ENCODE results near the gene PIK3R1. TPM values are rescaled to one million over a fixed set of nuclear protein-coding genes. Genes with fewer than 3 reads are reported as not detected.

PIK3R1 gene
- total and polyA plus RNA-seq, 4 donors = 22.6 to 123 (median 47.3) TPM

GRCh38 chr5:68265347-68265746, 49.8 kb downstream of the PIK3R1 start:
- TF ChIP-seq GABPA (IDR thresholded peaks at IDR 0.05 in 1 of 2, conservative IDR thresholded peaks at IDR 0.05 in 1 of 2) (no peak), NR2F2 (IDR thresholded peaks at IDR 0.05) (peak; percentile 14), ATF3 (IDR thresholded peaks at IDR 0.05) (no peak), CTCF (IDR thresholded peaks at IDR 0.05; ENCODE audit: low read depth, low read length, missing input control) (no peak), RXRA (IDR thresholded peaks at IDR 0.05) (peak in 1 of 2 donors; percentile 10)
- H3K9me3 ChIP-seq (ENCODE audit: control insufficient read depth in 4 of 4, low read length in 3 of 4) = no peaks in the 10 kb centered on the region
- WGBS = 20% methylated on average over 2 of the region's 2 CpGs
- H3K27me3 ChIP-seq (ENCODE audit: control insufficient read depth in 4 of 4, insufficient read depth in 4 of 4, low read length in 3 of 4) = no peaks in the 10 kb centered on the region
- no peak overlapping the region for H3K9ac ChIP-seq (ENCODE audit: low read depth in 1 of 2, low read length in 2 of 2)
- DNase-seq (ENCODE audit: low spot score) = no peak
- peak overlapping the region; percentile 70 to 77 for H3K27ac ChIP-seq (ENCODE audit: low read depth in 1 of 2, low read length in 2 of 2)
- H3K4me3 ChIP-seq (ENCODE audit: low read depth in 1 of 3, low read length in 3 of 3) = no peak overlapping the region
- H3K36me3 ChIP-seq (ENCODE audit: control insufficient read depth in 4 of 4, insufficient read depth in 3 of 4, low read depth in 1 of 4, low read length in 3 of 4) = peaks cover 0 to 4% (median 0%) of the 10 kb centered on the region in 4 donors
- H3K4me1 ChIP-seq (ENCODE audit: control insufficient read depth in 4 of 4, insufficient read depth in 4 of 4, low read length in 3 of 4) = peaks cover 16 to 68% (median 61%) of the 10 kb centered on the region in 4 donors

- Histone ChIP-seq H3K9ac (ENCODE audit: low read depth in 1 of 2, low read length in 2 of 2) (peak overlapping the region in 1 of 2 donors; percentile 38), H3K4me3 (ENCODE audit: low read depth in 1 of 3, low read length in 3 of 3) (no peak overlapping the region), H3K9me3 (ENCODE audit: control insufficient read depth in 4 of 4, low read length in 3 of 4) (no peaks in the 10 kb centered on the region), H3K36me3 (ENCODE audit: control insufficient read depth in 4 of 4, insufficient read depth in 3 of 4, low read depth in 1 of 4, low read length in 3 of 4) (peaks cover 0 to 4% (median 0%) of the 10 kb centered on the region in 4 donors), H3K27me3 (ENCODE audit: control insufficient read depth in 4 of 4, insufficient read depth in 4 of 4, low read length in 3 of 4) (no peaks in the 10 kb centered on the region), H3K4me1 (ENCODE audit: control insufficient read depth in 4 of 4, insufficient read depth in 4 of 4, low read length in 3 of 4) (peaks cover 16 to 72% (median 64%) of the 10 kb centered on the region in 4 donors), H3K27ac (ENCODE audit: low read depth in 1 of 2, low read length in 2 of 2) (peak overlapping the region; percentile 70 to 77)
- WGBS = 56% methylated on average over 3 of the region's 3 CpGs
- no peak for DNase-seq (ENCODE audit: low spot score)
- TF ChIP-seq HNF4G (IDR thresholded peaks at IDR 0.05) (no peak), RXRA (IDR thresholded peaks at IDR 0.05) (no peak), RAD21 (IDR thresholded peaks at IDR 0.05) (no peak), CTCF (IDR thresholded peaks at IDR 0.05; ENCODE audit: low read depth, low read length, missing input control) (no peak), JUND (IDR thresholded peaks at IDR 0.05) (no peak), MAX (IDR thresholded peaks at IDR 0.05) (no peak), EGR1 (IDR thresholded peaks at IDR 0.05; ENCODE audit: low read depth in 2 of 2) (no peak), GABPA (IDR thresholded peaks at IDR 0.05 in 1 of 2, conservative IDR thresholded peaks at IDR 0.05 in 1 of 2) (no peak), YY1 (IDR thresholded peaks at IDR 0.05) (no peak), HNF4A (conservative IDR thresholded peaks at IDR 0.05) (no peak)
Observed at GRCh38 chr5:68265822-68266395, 50.4 kb downstream of the PIK3R1 start.

GRCh38 chr5:68266457-68266856, 50.9 kb downstream of the PIK3R1 start:
- Histone ChIP-seq H3K9me3 (ENCODE audit: control insufficient read depth in 4 of 4, low read length in 3 of 4) (no peaks in the 10 kb centered on the region), H3K4me1 (ENCODE audit: control insufficient read depth in 4 of 4, insufficient read depth in 4 of 4, low read length in 3 of 4) (peaks cover 16 to 78% (median 67%) of the 10 kb centered on the region in 4 donors), H3K27ac (ENCODE audit: low read depth in 1 of 2, low read length in 2 of 2) (peak overlapping the region; percentile 70 to 77), H3K4me3 (ENCODE audit: low read depth in 1 of 3, low read length in 3 of 3) (no peak overlapping the region), H3K36me3 (ENCODE audit: control insufficient read depth in 4 of 4, insufficient read depth in 3 of 4, low read depth in 1 of 4, low read length in 3 of 4) (peaks cover 0 to 4% (median 0%) of the 10 kb centered on the region in 4 donors), H3K27me3 (ENCODE audit: control insufficient read depth in 4 of 4, insufficient read depth in 4 of 4, low read length in 3 of 4) (no peaks in the 10 kb centered on the region), H3K9ac (ENCODE audit: low read depth in 1 of 2, low read length in 2 of 2) (peak overlapping the region in 1 of 2 donors; percentile 1)
- TF ChIP-seq EGR1 (IDR thresholded peaks at IDR 0.05; ENCODE audit: low read depth in 2 of 2) = no peak
- TF ChIP-seq MAX (IDR thresholded peaks at IDR 0.05) = no peak
- no peak for TF ChIP-seq FOXA2 (IDR thresholded peaks at IDR 0.05)
- TF ChIP-seq RAD21 (IDR thresholded peaks at IDR 0.05) = no peak
- TF ChIP-seq NR2F2 (IDR thresholded peaks at IDR 0.05) = no peak
- DNase-seq (ENCODE audit: low spot score) = no peak
- 82% methylated on average over 1 of the region's 1 CpG for WGBS
